ENCODE measurements around the gene LDLR.

Gene LDLR

DNA sequence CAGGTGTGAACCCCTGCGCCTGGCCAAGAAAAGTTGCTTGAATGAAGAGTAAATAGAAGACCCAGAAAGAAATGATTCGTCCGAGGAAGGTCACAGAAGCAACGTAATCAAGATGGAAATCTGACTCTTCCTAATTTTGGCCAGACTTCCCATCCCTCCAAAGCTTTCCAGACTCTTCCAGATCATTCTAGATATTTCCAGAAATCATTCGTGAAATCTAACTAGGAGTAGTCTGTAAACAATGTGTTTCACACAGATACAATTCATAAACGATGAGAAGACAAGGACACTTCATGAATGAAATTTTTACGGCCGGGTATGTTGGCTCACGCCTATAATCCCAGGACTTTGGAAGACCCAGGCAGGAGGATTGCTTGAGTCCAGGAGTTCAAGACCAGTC is 9.3 kb upstream of the LDLR start:
- TF ChIP-seq, protein P1, sequence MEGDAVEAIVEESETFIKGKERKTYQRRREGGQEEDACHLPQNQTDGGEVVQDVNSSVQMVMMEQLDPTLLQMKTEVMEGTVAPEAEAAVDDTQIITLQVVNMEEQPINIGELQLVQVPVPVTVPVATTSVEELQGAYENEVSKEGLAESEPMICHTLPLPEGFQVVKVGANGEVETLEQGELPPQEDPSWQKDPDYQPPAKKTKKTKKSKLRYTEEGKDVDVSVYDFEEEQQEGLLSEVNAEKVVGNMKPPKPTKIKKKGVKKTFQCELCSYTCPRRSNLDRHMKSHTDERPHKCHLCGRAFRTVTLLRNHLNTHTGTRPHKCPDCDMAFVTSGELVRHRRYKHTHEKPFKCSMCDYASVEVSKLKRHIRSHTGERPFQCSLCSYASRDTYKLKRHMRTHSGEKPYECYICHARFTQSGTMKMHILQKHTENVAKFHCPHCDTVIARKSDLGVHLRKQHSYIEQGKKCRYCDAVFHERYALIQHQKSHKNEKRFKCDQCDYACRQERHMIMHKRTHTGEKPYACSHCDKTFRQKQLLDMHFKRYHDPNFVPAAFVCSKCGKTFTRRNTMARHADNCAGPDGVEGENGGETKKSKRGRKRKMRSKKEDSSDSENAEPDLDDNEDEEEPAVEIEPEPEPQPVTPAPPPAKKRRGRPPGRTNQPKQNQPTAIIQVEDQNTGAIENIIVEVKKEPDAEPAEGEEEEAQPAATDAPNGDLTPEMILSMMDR (IDR thresholded peaks at IDR 0.05): no peak

DNA sequence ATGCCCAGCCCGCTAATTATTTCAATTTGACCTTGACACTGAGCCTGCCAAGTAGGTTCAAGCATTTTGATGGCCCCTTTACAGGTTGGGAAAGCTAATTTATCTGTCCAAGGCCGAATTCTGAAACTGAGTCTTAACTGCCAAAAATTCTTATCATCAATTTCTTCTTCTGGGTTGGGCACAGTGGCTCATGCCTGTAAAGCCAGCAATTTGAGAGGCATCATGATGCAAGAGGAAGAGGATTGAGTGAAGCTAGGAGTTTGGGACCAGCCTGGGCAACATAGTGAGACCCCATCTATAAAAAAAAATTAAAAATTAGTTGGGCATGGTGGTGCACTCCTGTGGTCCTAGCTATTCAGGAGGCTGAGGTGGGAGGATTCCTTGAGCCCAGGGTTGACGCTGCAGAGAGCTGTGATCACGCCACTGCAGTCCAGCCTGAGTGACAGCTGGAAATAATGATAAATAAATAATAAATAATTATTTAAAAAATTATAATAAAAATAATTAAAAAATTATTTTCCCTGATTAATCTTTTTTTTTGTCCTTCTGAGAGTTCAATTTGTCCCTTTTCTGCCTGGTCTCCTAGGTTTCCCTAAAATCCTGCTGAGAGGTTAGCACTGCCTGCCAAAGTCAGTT is 1.3 kb upstream of the LDLR start:
- TF ChIP-seq, protein P1 (IDR thresholded peaks at IDR 0.05): no peak

DNA sequence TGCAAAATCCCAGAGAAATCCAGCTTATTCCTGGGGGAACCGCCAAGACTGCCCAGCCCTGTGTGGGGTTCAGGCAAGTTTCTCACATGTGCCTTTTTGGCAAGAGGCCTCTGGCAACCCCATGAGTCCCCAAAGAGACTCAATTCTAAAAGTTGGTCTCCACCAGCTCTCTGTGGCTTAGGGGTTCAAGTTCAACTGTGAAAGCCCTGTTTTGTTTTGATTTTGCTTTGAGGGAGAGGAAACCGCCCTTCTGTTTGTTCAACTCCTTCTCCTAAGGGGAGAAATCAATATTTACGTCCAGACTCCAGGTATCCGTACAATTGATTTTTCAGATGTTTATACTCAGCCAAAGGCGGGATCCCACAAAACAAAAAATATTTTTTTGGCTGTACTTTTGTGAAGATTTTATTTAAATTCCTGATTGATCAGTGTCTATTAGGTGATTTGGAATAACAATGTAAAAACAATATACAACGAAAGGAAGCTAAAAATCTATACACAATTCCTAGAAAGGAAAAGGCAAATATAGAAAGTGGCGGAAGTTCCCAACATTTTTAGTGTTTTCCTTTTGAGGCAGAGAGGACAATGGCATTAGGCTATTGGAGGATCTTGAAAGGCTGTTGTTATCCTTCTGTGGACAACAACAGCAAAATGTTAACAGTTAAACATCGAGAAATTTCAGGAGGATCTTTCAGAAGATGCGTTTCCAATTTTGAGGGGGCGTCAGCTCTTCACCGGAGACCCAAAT is 583 bp upstream of the LDLR start:
- TF ChIP-seq, protein P1 (IDR thresholded peaks at IDR 0.05): no peak

DNA sequence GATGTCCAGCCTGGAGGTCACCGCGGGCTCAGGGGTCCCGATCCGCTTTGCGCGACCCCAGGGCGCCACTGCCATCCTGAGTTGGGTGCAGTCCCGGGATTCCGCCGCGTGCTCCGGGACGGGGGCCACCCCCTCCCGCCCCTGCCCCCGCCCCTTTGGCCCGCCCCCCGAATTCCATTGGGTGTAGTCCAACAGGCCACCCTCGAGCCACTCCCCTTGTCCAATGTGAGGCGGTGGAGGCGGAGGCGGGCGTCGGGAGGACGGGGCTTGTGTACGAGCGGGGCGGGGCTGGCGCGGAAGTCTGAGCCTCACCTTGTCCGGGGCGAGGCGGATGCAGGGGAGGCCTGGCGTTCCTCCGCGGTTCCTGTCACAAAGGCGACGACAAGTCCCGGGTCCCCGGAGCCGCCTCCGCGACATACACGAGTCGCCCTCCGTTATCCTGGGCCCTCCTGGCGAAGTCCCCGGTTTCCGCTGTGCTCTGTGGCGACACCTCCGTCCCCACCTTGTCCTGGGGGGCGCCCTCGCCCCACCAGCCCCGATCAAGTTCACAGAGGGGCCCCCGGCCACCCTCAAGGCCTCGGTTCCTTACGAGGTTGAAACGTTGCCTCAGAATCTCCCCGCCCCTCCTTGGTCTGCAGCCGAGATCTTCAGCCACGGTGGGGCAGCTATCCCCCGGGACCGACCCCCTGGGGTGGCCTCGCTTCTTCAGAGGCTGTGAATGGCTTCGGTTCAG is 1.2 kb downstream of the LDLR start:
- TF ChIP-seq, protein P1 (IDR thresholded peaks at IDR 0.05): no peak; the same call in 1 of the 2 replicates

DNA sequence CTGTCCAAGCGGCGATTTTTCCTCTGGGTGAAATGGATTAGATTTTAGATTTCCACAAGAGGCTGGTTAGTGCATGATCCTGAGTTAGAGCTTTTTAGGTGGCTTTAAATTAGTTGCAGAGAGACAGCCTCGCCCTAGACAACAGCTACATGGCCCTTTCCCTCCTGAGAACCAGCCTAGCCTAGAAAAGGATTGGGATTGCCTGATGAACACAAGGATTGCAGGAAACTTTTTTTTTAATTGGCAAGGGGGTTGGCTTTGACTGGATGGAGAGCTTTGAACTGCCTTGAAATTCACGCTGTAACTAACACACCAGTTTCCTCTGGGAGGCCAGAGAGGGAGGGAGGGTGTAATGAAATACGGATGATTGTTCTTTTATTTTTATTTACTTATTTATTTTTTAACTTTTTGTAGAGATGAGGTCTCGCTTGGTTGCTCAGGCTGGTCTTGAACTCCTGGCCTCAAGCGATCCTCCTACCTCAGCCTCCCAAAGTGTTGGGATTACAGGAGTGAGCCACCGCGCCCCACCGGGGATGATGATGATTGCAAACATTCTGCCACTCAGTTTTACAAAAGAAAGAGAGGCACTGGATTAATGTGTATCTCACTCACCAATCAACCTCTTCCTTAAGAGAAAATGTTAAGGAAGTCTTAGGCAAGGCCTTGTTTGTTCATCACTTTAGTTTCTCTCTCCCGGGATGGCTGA is 1.9 kb downstream of the LDLR start:
- TF ChIP-seq, protein P1 (IDR thresholded peaks at IDR 0.05): no peak

DNA sequence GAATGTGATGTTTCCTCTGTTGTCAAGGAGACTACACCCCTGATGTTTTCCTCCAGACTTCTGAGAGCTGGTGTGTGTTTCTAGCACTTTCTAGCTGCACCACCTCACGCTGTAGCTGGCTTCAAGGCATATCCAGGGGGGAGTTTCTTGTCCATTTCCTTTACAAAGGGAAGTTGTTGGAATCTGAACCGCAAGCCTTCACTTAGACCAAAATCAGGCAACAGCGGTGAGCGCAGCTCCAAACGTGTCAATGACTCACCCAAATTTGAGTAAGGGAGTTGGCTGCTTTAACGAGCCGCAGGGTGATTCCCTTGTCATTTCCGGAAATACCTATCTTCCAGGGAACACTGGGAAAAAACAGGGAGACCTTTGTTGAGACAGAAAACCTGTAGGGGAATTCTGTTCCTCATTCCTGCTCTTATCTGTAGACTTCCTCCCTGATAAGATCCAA is 2.5 kb downstream of the LDLR start:
- TF ChIP-seq, protein P1 (IDR thresholded peaks at IDR 0.05): no peak

DNA sequence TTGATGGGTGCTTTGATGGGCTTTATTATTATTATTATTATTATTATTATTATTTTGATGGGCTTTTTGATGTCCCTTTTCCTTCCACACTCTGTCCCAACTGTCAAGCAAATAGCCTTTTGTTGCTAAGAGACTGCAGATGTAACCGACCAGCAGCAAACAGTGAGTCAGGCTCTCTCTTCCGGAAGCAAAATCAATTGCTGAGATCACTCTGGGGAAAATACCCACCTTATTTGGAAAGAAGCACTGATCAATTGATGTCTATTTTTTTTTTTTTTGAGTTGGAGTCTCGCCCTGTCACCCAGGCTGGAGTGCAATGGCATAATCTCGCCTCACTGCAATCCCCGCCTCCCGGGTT is 2.9 kb downstream of the LDLR start:
- TF ChIP-seq, protein P1 (IDR thresholded peaks at IDR 0.05): no peak

Data from LNCAP (cell line).